Sigmoid colon (tissue), 7 donors: ENCODE results near the gene MLIP. TPM values are rescaled to one million over a fixed set of nuclear protein-coding genes. Genes with fewer than 3 reads are reported as not detected.
"Not testable (repeated sequence)": the region's sequence is repeated elsewhere in the genome, so short reads cannot be mapped to it uniquely, and the experiment has no call there.

ENCODE experiments used
- DNase-seq: peaks from one replicate; pipeline ENCODE4 v3.0.0-alpha.2; 2019
- H3K27ac ChIP-seq, 4 donors: fragments of 200-600 bp; sonication (generic); one replicate each; pipeline ENCODE4 v1.5.1; 2016 to 2019; ENCODE audit warnings: mild to moderate bottlenecking in 1 of 4
- H3K27me3 ChIP-seq, 3 donors: fragments of 200-600 bp; sonication (generic); one replicate each; pipeline ENCODE4 v1.5.1; 2019; ENCODE audit warnings: mild to moderate bottlenecking in 1 of 3
- H3K36me3 ChIP-seq, 4 donors: fragments of 200-600 bp; sonication (generic); one replicate each; pipeline ENCODE4 v1.5.1; 2016 to 2019
- H3K4me1 ChIP-seq, 4 donors: fragments of 200-600 bp; sonication (generic); one replicate each; pipeline ENCODE4 v1.5.1; 2017 to 2019
- H3K4me3 ChIP-seq, 4 donors: fragments of 200-600 bp; sonication (generic); one replicate each; pipeline ENCODE4 v1.5.1; 2017 to 2019; ENCODE audit warnings: mild to moderate bottlenecking in 2 of 4, moderate library complexity in 1 of 4
- H3K9me3 ChIP-seq, 4 donors: fragments of 200-600 bp in 3 of 4; sonication (generic) in 3 of 4; one replicate each; pipeline versions ENCODE4 v1.5.1 to v1.6.1; 2013 to 2019
- EP300 ChIP-seq, 4 donors: sonication (generic); formaldehyde crosslinking; IDR thresholded peaks; one replicate each; pipeline ENCODE4 v1.6.1; 2017; ENCODE audit warnings: antibody characterized with exemption in 4 of 4
- POLR2A ChIP-seq, 2 donors: fragments of 450-650 bp; IDR thresholded peaks; one replicate each; pipeline ENCODE4 v1.6.1; 2016; ENCODE audit warnings: antibody characterized with exemption in 2 of 2, mild to moderate bottlenecking in 2 of 2, moderate library complexity in 2 of 2
- POLR2AphosphoS5 ChIP-seq, 4 donors: sonication (generic); formaldehyde crosslinking; IDR thresholded peaks; one replicate each; pipeline ENCODE4 v1.6.1; 2017; ENCODE audit warnings: antibody characterized with exemption in 4 of 4
- WGBS, 2 donors: extraction: QIAGEN DNeasy Blood & Tissue Kit; methylation state at CpG; one replicate each; pipeline ENCODE4 v1.1.7; 2013; 5-methylcytosine and 5-hydroxymethylcytosine counted together
- intact Hi-C: fragments of 100-400 bp; cut with DNase I; formaldehyde crosslinking; loops from one replicate; pipeline ENCODE4 v1.15.1; 2023
- polyA plus RNA-seq, 3 donors: library from polyadenylated mRNA; stranded (reverse); fragments of 200-250 nt; gene quantifications; one replicate each; pipeline ENCODE4 v1.2.3, GENCODE V29; 2013
- total RNA-seq, 4 donors: library from RNA; depleted of rRNA; stranded (reverse); fragments of >200 nt; gene quantifications; one replicate each; pipeline ENCODE4 v1.1.0, GENCODE V29; 2016
- TF ChIP-seq, protein P1 (sequence below), 4 experiments: fragments of 450-650 bp in 3 of 4; fragments of 200-600 bp in 1 of 4; IDR thresholded peaks; one replicate each; pipeline ENCODE4 v1.5.1; 2016 to 2019; ENCODE audit warnings: antibody characterized with exemption in 4 of 4, mild to moderate bottlenecking in 3 of 4, moderate library complexity in 2 of 4
- donor health status: healthy with polysubstance abuse.
- donor health status: Bipolar disorder and iron deficiency.
- donor health status: healthy.

The MLIP gene
- total and polyA plus RNA-seq, 7 donors: 0.31 to 2.8 (median 1.2) TPM; not detected in 2

DNA sequence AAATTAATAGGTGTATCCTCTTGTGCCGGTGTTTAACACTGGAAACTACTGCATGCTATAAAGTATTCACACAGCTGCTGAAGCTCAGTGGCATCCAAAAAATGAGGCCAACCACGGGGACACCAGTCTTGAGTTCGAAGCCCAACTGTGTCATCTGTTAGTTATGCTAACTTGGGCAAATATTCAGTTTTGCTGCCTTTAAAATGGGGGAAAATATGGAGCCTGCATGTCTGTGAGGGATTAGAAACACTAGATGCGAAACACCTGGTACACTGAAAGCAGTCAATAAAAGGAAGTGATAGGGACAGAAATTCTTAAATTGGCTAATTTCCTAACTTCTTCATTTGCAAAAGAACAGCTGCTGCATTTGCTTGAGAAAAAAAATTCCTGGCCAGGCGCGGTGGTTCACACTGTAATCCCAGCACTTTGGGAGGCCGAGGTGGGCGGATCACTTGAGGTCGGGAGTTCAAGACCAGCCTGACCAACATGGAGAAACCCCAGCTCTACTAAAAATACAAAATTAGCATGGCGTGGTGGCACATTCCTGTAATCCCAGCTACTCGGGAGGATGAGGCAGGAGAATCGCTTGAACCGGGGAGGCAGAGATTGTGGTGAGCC, 36.6 kb upstream of the MLIP start:
- Histone ChIP-seq H3K4me3 (no peak overlapping the region), H3K27me3 (no peaks in the 10 kb centered on the region), H3K27ac (no peak overlapping the region), H3K4me1 (peaks cover 0 to 7% (median 3%) of the 10 kb centered on the region in 4 donors), H3K9me3 (no peaks in the 10 kb centered on the region), H3K36me3 (no peaks in the 10 kb centered on the region)
- no peak for DNase-seq
- intact Hi-C loops: no loop called here
- WGBS, 2 donors: 76 to 86% methylated on average over 13 of the region's 13 CpGs
- TF ChIP-seq POLR2A (IDR thresholded peaks at IDR 0.05): no peak
- TF ChIP-seq, protein P1, sequence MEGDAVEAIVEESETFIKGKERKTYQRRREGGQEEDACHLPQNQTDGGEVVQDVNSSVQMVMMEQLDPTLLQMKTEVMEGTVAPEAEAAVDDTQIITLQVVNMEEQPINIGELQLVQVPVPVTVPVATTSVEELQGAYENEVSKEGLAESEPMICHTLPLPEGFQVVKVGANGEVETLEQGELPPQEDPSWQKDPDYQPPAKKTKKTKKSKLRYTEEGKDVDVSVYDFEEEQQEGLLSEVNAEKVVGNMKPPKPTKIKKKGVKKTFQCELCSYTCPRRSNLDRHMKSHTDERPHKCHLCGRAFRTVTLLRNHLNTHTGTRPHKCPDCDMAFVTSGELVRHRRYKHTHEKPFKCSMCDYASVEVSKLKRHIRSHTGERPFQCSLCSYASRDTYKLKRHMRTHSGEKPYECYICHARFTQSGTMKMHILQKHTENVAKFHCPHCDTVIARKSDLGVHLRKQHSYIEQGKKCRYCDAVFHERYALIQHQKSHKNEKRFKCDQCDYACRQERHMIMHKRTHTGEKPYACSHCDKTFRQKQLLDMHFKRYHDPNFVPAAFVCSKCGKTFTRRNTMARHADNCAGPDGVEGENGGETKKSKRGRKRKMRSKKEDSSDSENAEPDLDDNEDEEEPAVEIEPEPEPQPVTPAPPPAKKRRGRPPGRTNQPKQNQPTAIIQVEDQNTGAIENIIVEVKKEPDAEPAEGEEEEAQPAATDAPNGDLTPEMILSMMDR (IDR thresholded peaks at IDR 0.05): no peak
- no peak for TF ChIP-seq POLR2AphosphoS5 (IDR thresholded peaks at IDR 0.05)
- no peak for TF ChIP-seq EP300 (IDR thresholded peaks at IDR 0.05)

DNA sequence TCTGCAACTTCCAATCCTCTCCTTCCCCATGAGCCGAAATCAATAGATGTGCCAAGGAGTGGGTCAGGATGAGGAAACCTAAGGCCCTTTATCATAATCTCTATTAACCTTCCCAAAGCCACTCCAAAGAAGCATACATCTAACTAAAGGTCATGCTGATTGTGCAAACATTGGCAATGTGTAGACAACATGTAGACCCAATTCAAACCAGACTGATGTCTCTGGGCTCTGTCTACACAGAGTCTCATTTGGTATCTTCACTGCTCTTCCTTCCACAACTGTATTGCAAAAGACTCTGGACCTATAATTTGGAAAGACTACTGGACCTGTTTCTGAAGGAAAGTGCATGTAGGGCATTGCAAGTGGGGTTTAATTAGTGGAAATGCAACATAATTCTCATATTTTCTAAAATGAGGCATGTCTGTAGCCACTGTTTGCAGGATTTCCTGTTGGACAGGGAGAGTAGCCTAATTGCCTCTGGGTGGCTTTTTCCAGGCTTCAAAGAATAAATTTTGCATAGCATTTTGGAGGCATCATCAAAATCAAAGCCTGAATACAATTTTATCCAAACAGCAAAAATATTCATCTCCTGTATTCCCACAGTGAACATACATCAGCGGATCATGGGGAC, 35.0 kb upstream of the MLIP start:
- Histone ChIP-seq H3K36me3 (no peaks in the 10 kb centered on the region), H3K27me3 (no peaks in the 10 kb centered on the region), H3K4me3 (no peak overlapping the region), H3K4me1 (no peaks in the 10 kb centered on the region), H3K27ac (no peak overlapping the region), H3K9me3 (no peaks in the 10 kb centered on the region)
- WGBS, 2 donors: 95 to 96% methylated on average over 2 of the region's 2 CpGs
- DNase-seq: no peak
- no peak for TF ChIP-seq EP300 (IDR thresholded peaks at IDR 0.05)
- TF ChIP-seq POLR2AphosphoS5 (IDR thresholded peaks at IDR 0.05): no peak
- TF ChIP-seq POLR2A (IDR thresholded peaks at IDR 0.05): no peak
- TF ChIP-seq, protein P1 (IDR thresholded peaks at IDR 0.05): no peak
- intact Hi-C loops: no loop called here

DNA sequence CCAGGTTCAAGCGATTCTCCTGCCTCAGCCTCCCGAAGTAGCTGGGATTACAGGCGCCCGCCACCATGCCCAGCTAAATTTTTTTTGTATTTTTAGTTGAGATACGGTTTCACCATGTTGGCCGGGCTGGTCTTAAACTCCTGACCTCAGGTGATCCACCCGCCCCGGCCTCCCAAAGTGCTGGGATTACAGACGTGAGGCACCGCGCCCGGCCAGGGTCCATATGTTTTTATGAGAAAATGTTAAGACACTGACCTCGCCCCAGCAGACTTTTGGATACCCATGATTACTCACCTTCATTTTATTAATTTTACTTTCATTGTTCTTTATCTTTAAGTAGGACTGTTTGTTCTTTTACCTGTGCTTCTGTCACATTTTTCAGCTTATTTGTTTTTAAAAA, 29.7 kb upstream of the MLIP start:
- H3K4me3 ChIP-seq, H3K27me3 ChIP-seq, intact Hi-C loops, DNase-seq, H3K9me3 ChIP-seq, H3K27ac ChIP-seq, H3K36me3 ChIP-seq, H3K4me1 ChIP-seq: not testable (repeated sequence)
- 75 to 90% methylated on average over 13 of the region's 13 CpGs for WGBS, 2 donors

DNA sequence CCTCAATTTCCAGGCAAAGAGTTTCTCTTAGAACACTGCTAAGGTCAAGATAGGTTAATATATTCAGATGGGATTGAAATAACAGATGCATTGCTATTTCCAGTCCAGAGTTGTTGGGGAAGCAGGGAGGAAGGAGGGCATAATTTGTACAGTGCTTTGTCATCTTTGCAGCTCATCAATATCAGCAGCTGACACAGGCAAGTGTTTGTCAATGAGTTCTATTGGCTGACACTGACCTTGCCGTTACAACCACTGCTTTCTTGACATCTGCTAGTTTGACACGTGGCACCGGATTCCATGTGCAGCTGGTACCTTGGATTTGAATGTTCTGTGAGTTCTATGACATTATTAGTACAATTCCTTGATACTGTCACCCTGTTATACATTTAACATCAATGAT, 28.0 kb upstream of the MLIP start:
- Histone ChIP-seq H3K27ac (no peak overlapping the region), H3K4me3 (no peak overlapping the region), H3K4me1 (peaks cover 0 to 6% (median 3%) of the 10 kb centered on the region in 4 donors), H3K9me3 (no peaks in the 10 kb centered on the region), H3K36me3 (no peaks in the 10 kb centered on the region), H3K27me3 (no peaks in the 10 kb centered on the region)
- DNase-seq: no peak
- intact Hi-C loops: no loop called here
- WGBS, 2 donors: 79 to 83% methylated on average over 3 of the region's 3 CpGs
- TF ChIP-seq POLR2AphosphoS5 (IDR thresholded peaks at IDR 0.05) (no peak), EP300 (IDR thresholded peaks at IDR 0.05) (no peak), POLR2A (IDR thresholded peaks at IDR 0.05) (no peak)
- TF ChIP-seq, protein P1 (IDR thresholded peaks at IDR 0.05): no peak

DNA sequence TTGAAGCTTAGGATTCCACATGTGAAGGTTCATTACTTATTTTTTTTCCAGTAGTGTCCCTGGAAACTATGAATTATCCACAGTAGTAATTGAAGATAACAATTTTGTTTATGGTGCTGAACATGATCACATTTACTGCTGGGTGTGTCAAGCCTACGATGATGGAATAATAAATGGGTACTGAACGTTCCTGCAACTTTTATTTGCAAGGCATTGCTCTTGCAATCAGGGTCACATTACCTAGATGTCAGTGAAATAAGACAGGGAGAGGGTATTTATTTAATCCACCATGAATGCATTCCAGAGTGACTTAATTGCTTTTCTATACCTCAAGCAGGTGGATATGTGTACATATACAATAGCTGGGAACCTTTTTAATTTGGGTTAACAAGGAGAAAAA, 27.0 kb upstream of the MLIP start:
- H3K4me1 ChIP-seq: peaks cover 0 to 6% (median 3%) of the 10 kb centered on the region in 4 donors

More for the DNA sequence above, 27.0 kb upstream of the MLIP start:
- Histone ChIP-seq H3K9me3 (no peaks in the 10 kb centered on the region), H3K4me3 (no peak overlapping the region), H3K36me3 (no peaks in the 10 kb centered on the region), H3K27ac (no peak overlapping the region), H3K27me3 (no peaks in the 10 kb centered on the region)
- TF ChIP-seq, protein P1 (IDR thresholded peaks at IDR 0.05): no peak
- TF ChIP-seq POLR2A (IDR thresholded peaks at IDR 0.05): no peak
- no peak for TF ChIP-seq POLR2AphosphoS5 (IDR thresholded peaks at IDR 0.05)
- no peak for TF ChIP-seq EP300 (IDR thresholded peaks at IDR 0.05)
- no peak for DNase-seq
- 10 to 60% methylated on average over 2 of the region's 2 CpGs for WGBS, 2 donors
- intact Hi-C loops: no loop called here
